ENCODE measurements around the gene DPP4.

The DPP4 gene

DNA sequence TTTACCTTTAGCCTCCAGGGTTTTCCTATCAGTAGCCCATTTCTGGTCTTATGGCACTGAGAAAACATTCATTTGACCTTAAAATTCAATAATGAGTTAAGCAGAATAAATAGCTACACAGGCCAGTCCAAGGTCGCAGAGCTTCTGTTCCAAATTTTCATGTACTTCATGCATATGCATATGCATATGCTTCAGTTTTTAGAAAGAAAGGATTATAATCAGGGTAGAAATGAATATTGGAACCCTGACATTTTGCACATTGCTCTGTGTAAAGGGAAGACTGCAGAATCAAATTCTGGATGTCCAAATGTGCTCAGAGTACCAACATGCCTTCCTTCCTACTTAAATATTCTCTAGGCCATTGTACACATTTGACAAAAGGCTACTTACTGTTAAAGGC lies 104.9 kb downstream of the DPP4 start:
- no peak for DNase-seq (ENCODE audit: low read depth)
- TF ChIP-seq, protein P1, sequence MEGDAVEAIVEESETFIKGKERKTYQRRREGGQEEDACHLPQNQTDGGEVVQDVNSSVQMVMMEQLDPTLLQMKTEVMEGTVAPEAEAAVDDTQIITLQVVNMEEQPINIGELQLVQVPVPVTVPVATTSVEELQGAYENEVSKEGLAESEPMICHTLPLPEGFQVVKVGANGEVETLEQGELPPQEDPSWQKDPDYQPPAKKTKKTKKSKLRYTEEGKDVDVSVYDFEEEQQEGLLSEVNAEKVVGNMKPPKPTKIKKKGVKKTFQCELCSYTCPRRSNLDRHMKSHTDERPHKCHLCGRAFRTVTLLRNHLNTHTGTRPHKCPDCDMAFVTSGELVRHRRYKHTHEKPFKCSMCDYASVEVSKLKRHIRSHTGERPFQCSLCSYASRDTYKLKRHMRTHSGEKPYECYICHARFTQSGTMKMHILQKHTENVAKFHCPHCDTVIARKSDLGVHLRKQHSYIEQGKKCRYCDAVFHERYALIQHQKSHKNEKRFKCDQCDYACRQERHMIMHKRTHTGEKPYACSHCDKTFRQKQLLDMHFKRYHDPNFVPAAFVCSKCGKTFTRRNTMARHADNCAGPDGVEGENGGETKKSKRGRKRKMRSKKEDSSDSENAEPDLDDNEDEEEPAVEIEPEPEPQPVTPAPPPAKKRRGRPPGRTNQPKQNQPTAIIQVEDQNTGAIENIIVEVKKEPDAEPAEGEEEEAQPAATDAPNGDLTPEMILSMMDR (IDR thresholded peaks at IDR 0.05; ENCODE audit: control insufficient read depth, insufficient read depth, low read depth, low read length, missing control alignments), result no peak
- no peak overlapping the region for H3K4me3 ChIP-seq (ENCODE audit: control insufficient read depth, low read depth, low read length)

DNA sequence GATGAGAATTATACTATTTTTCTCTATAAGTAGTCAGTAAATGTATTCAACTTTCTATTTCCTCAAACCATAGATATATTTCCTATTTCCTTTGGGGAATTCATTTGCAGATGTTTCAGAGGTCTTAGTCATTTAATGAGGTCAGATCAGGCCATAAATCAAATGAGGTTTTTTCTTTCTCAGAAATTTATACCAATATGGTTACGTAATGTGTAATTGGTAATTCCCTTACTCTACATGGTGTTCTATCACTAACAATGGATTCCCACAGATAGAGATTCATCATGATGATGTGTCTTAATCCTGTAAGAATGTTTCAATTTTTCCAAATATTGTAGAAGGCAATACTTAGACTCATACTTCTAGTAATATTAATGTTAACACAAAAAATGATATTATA lies 108.0 kb downstream of the DPP4 start:
- no peak overlapping the region for H3K4me3 ChIP-seq (ENCODE audit: control insufficient read depth, low read depth, low read length)
- DNase-seq (ENCODE audit: low read depth), result no peak
- TF ChIP-seq, protein P1 (IDR thresholded peaks at IDR 0.05; ENCODE audit: control insufficient read depth, insufficient read depth, low read depth, low read length, missing control alignments), result no peak

DNA sequence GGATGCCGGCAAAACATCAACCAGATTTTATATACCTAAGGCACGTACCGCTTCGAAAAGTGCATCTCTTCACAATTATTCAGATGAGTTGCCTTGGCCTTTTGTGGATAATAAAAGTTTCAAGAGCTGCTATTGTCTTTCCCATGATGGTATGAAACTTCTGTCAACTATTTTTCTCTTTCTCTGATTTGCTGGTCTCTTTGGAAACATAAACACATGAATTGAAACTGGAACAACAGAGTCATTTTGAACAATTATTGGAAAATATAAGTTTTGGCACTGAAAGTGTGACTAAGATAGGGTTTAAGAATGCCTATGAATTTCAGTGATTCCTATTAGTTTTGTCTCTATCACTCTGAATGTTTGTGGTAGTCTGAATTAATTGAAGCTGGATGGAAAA lies 109.9 kb downstream of the DPP4 start:
- no peak overlapping the region for H3K4me3 ChIP-seq (ENCODE audit: control insufficient read depth, low read depth, low read length)
- DNase-seq (ENCODE audit: low read depth), result no peak
- TF ChIP-seq, protein P1 (IDR thresholded peaks at IDR 0.05; ENCODE audit: control insufficient read depth, insufficient read depth, low read depth, low read length, missing control alignments), result no peak

DNA sequence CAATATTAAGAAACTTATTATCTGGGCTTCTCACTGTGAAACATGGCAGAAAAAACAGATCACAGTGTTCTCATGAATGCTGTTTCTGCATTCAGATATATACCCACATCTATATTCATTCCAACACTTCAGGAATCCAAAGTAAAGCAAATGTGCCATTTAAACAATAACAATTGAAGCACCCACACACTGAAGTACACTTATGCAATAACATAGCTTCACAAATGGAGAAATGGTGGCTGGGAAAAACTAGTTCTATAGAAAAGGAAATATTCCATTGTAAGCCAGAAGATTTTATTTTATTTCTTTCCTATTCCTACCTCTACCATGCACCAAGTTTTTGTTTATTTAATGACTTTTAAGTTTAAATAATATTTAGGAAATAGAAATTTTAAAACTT lies 111.9 kb downstream of the DPP4 start:
- H3K4me3 ChIP-seq (ENCODE audit: control insufficient read depth, low read depth, low read length), result no peak overlapping the region
- TF ChIP-seq, protein P1 (IDR thresholded peaks at IDR 0.05; ENCODE audit: control insufficient read depth, insufficient read depth, low read depth, low read length, missing control alignments), result no peak
- no peak for DNase-seq (ENCODE audit: low read depth)

DNA sequence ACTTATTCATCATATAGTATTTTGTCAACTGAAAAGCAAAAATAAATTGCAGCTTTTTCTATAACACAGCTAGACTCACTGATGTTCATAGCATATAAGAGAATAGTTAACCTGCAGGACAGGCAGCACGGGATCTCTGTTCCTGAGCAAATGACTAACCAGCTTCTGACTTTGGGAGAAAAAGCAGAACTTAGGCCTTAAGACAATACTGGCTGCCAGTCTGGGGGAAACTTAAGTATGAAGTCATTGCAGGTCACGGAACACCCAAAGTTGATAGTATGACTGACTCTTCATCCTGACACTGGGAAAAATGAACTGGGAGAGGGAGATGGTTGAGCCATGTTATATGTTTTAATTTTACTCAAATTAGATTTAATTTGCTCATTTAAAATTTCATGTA lies 113.0 kb downstream of the DPP4 start:
- DNase-seq (ENCODE audit: low read depth), result no peak
- no peak overlapping the region for H3K4me3 ChIP-seq (ENCODE audit: control insufficient read depth, low read depth, low read length)
- TF ChIP-seq, protein P1 (IDR thresholded peaks at IDR 0.05; ENCODE audit: control insufficient read depth, insufficient read depth, low read depth, low read length, missing control alignments), result no peak

DNA sequence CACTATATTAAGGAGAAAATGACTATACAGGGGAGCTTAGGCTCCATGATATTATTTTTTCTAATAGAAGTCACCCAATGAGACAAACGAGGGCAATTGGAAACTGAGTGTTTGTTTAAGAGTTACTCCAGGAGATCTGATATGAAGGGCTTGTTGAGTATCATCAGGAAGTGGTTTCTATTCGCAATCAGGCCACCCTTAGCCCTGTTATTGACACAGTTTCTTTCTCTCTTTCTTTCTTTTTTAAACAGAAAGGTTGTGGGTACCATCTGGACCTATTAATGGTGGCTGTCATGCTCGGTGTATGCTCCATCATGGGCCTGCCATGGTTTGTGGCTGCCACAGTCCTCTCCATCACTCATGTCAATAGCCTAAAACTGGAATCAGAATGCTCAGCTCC lies 117.3 kb downstream of the DPP4 start:
- H3K4me3 ChIP-seq (ENCODE audit: control insufficient read depth, low read depth, low read length), result no peak overlapping the region
- TF ChIP-seq, protein P1 (IDR thresholded peaks at IDR 0.05; ENCODE audit: control insufficient read depth, insufficient read depth, low read depth, low read length, missing control alignments), result no peak
- no peak for DNase-seq (ENCODE audit: low read depth)

DNA sequence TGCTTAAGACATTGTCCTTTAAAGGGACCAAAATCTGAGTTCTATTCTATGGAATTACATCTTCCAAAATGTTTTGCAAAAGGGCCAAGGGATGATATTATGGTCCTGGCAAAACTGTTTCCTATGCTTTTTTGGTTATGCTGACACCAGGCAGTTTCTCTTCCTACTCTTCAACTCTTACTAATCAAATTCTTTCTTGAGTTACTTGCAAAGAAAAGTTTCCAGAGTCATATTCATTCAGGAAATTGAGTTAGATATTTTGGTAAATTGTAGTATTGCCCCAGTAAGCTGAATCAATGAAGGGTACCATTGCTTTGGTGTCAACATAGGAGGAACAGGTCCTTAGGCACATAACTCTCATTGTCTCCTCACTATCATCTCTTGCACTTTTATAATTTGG lies 118.8 kb downstream of the DPP4 start:
- no peak for DNase-seq (ENCODE audit: low read depth)
- TF ChIP-seq, protein P1 (IDR thresholded peaks at IDR 0.05; ENCODE audit: control insufficient read depth, insufficient read depth, low read depth, low read length, missing control alignments), result no peak
- no peak overlapping the region for H3K4me3 ChIP-seq (ENCODE audit: control insufficient read depth, low read depth, low read length)

Data from AG09309 (cell line).